Middle frontal gyrus (tissue), 1 donor: ENCODE results near the gene LRMDA.

ENCODE experiments used
- DNase-seq: peaks from one replicate; pipeline ENCODE4 v3.0.0-alpha.2; 2015; ENCODE audit warnings: low spot score; ENCODE audit errors: extremely low spot score

LRMDA gene

GRCh38 chr10:75658036-75658435, 226.6 kb downstream of the LRMDA start:
- DNase-seq: no peak

- no peak for DNase-seq
Observed at GRCh38 chr10:75658496-75658895, 227.1 kb downstream of the LRMDA start.

DNA sequence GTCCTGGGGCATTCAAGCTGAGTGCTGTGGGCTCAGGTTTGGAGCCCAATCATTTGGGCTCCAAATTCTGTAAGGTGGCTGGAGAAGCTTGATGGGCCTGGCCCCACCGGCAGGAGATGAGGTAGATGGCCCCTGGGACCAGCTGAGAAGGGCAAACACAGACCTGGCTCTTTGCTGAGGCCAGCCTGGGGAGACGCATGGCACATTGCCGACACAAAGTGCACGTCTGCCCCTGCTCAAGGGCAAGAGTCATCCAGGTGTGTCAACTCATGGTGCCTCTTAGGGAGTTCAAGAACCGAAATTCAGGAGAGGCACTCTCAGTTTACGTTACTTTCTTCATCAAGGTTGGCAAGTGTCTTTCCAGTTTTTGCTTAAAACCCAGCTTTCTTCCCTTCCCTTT, 227.5 kb downstream of the LRMDA start:
- DNase-seq: no peak

GRCh38 chr10:75660823-75661222, 229.4 kb downstream of the LRMDA start:
- no peak for DNase-seq

DNA sequence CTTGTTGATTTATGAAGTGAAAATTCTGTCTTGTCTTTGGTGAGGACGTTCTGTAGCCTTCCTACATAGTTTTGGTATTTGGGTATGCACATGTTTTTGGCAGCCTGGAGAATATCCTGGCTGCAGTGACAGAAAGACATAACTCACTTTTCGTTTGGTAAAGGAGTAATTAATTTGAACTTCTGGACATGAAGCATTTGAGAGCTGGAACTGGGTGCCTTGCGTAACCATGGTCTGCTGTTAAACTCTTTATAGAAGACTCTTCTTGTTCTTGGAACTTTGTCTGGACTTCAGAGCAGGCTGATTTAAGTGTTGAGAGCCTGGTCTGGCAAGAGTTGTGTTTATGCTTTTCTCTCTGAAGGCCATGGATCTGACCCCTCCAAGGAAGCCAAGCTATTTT, 231.3 kb downstream of the LRMDA start:
- DNase-seq: no peak

GRCh38 chr10:75663947-75664664, 232.7 kb downstream of the LRMDA start:
- no peak for DNase-seq

DNA sequence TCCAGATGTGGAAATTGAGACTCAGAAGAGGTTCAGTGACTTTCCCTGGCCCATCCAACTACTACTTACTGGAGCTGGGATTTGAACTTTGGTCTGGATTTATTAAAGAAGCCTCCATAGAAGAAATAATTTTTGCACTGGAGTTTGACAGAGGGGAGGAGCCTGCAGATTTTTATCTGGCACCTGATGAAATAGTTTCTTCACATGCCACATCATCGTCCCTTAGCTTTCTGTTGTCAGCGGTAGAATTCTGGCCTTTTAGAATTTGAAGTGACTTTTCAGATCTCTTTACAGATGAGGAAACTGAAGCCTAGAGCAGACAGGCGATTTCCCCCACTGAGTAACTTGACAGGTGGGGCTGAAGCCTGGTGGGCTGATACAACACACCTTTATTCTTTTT, 233.5 kb downstream of the LRMDA start:
- no peak for DNase-seq

DNA sequence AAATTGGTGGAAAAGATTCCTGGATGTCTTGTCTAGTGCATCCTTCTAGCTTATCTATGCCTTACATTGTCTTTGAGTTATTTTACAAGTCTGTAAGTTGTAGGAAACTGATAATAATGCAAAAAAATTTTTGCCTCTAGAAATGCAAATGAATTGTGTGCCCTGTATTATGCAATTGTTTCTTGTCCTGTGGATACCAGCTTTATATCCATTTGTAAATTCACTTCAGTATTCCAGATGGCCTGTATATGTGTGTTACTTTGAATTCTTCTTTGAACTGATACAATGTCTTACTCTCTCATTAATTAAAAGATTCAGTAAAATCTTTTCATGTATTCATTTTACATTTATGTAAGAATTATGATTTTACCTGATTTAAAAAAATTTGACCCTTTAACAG, 234.3 kb downstream of the LRMDA start:
- DNase-seq: no peak

- DNase-seq: no peak
Observed at GRCh38 chr10:75672111-75672671, 240.8 kb downstream of the LRMDA start.

GRCh38 chr10:75672842-75673241, 241.4 kb downstream of the LRMDA start:
- DNase-seq: no peak

DNA sequence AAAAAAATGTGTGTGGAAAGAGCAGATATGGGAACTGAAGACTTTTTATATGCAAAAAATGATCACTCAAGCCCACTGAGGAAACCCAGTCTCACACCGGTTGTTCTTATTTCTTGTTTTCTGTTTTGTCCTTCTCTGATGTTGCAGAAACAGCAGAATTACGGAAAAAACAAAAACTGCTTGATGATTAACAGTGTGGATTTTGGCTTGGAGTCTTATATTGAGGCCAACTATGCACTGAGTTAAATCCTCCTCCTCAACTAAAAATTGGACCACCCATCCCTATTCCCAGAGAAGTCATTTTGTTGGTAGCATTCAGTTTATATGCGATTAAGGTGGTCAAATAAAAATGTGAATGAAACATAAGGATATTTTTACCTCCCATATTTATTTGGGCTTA, 246.1 kb downstream of the LRMDA start:
- no peak for DNase-seq

GRCh38 chr10:75678527-75678926, 247.1 kb downstream of the LRMDA start:
- no peak for DNase-seq

DNA sequence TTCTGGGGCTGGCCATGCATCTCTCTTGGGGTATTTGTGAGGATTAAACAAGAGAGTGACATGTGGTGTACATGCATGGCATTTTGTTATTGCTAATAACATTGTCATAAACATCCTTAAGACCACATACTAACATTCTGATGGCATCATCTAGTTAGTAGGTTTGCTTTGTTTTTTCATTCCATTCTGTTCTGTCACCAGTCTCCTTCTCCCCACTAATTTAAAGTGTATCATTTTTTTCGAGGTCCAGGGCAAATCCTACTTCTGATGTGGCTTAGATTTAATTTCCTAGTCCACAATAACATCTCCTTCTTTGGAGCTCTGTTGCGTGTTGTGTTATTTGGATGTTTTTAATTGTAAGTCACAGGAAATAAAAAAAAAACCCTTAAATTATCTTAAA, 248.1 kb downstream of the LRMDA start:
- no peak for DNase-seq

DNA sequence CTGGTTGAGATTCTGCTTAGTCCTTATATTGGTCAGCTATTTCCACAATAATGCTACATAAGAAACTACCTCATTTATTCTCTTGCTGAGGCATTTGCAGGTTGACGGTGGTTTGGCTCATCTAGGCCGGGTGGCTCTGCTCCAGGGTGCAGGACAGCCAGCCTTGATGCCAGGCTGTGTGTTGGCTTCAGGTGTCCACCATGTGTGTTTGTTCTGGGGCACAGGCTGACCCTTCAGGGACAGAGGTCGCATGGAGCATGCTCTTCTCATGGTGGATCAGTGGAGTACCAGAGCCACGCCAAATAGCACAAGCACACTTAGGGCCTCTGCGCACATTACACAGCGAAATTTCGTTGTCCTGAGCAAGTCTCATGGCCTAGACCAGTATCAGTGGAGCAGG, 249.9 kb downstream of the LRMDA start:
- DNase-seq: no peak

- DNase-seq: no peak
Observed at GRCh38 chr10:75682649-75683557, 251.5 kb downstream of the LRMDA start.

DNA sequence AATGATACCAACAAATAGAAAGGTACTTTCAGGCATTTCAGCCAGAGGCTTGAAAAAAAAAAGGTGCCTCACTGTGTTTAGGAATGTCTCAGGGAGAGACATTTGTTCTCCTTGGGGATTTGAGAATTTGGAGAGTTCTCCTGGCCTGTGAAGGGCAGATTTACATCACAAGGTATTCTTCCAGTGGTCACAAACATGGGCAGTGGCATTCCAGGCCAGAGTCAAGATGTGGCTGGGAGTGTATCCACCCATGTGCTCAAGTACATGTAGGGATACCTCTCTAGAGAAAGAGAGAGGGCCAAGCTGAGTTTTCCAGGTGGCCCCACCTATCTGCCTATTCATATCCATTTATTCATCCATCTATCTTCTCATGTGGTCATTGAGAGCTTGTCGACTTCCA, 253.8 kb downstream of the LRMDA start:
- DNase-seq: no peak

GRCh38 chr10:75688506-75689300, 257.3 kb downstream of the LRMDA start:
- DNase-seq: no peak

DNA sequence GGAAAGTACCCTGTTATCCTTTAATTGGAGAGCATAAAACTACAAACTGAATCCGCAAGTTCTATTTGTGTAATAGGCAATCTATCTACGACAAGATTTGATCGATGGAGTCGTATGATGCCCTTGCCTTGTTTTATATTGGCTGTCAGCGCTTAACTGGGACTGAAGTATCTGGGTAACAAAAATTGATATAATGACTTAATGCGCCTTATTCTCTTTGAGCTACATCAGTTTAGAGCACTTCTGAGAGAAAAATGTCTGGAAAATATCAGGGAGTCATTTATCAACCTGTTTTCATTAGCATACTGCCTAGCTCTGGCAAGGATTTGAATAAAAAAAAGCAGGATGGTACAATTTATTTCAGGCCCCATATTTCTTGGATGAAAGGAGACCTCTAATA, 262.1 kb downstream of the LRMDA start:
- no peak for DNase-seq

DNA sequence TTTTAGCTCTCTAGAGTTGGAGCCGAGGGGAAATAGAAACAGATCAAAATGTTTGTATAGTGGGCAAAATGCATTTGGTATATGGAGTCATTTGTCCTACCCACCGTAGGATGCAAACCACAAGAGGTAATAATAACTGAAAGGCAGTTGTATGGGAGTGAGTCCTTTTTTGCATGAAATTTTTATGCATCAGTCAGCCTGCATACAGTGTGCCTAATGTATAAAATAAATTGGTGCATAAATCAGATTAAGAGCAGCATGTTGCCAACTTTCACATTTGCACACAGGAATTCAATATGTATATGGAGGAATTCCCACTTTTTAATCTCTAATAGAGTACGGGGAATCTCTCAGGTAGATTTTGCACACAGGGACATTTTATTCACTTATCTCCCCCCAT, 262.8 kb downstream of the LRMDA start:
- DNase-seq: no peak

DNA sequence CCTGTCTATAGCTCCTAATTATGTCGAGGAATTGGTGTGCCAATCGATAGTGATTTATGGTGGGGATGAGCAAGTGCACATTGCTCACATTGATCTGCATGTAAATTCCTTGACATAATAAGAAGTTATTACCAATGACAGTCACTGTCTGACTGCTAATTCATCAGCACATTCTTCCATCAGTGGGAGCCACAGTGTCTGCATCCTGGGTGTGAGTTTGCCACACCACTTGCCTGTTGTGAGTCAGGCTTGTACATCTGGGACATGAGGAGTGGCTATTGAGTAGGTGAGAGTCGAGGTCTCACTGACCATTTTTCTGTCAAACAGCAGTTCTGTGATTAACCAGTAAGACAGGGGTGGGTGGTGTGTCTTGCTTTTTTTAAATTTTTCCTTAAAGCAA, 263.4 kb downstream of the LRMDA start:
- no peak for DNase-seq

DNA sequence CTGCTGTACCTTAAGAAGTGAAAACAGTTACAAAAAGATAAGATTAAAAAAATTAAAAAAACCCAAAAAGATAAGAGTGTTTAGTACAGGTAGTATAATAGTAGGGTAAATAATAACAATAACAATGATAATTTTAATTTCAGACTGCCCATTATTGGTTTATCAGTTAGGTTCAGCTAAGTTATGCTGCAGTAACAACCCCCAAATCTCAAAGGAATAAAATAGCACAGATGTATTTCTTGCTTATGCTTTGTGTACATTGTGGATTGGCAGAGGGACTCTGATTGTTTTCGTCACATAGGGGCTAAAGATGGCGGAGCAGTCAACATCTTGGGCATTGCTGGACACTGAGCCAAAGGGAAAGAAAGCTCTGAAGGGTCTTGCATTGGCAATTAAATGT, 264.6 kb downstream of the LRMDA start:
- DNase-seq: no peak

GRCh38 chr10:75696536-75696935, 265.1 kb downstream of the LRMDA start:
- no peak for DNase-seq
